Lower leg skin (tissue), 4 donors: ENCODE results near the gene NABP2. TPM values are rescaled to one million over a fixed set of nuclear protein-coding genes. Genes with fewer than 3 reads are reported as not detected.

Experiments
- DNase-seq, 2 donors: peaks; one replicate each; pipeline ENCODE4 v3.0.0-alpha.2; 2019; ENCODE audit warnings: low spot score in 2 of 2
- H3K4me3 ChIP-seq: fragments of 200-600 bp; sonication (generic); 2 replicates; pipeline ENCODE4 v1.5.1; 2017; ENCODE audit warnings: mild to moderate bottlenecking, low read depth; ENCODE audit not compliant: poor library complexity, severe bottlenecking
- POLR2A ChIP-seq, 2 donors: fragments of 450-650 bp; IDR thresholded peaks; one replicate each; pipeline ENCODE4 v1.6.1; 2016 to 2017; ENCODE audit warnings: antibody characterized with exemption in 2 of 2, mild to moderate bottlenecking in 1 of 2, moderate library complexity in 1 of 2
- WGBS, 2 donors: methylation state at CpG; one replicate each; pipeline ENCODE4 v1.1.5; 2018; 5-methylcytosine and 5-hydroxymethylcytosine counted together
- intact Hi-C: fragments of 100-400 bp; cut with DNase I; formaldehyde crosslinking; loops from one replicate; pipeline ENCODE4 v1.15.0; 2023; ENCODE audit warnings: low total_unique reads
- total RNA-seq, 4 donors: library from RNA; depleted of rRNA; stranded (reverse); fragments of >200 nt; gene quantifications; one replicate each; pipeline ENCODE4 v1.1.0, GENCODE V29; 2016
- TF ChIP-seq, protein P1 (sequence below), 3 donors: fragments of 450-650 bp; IDR thresholded peaks; one replicate each; pipeline ENCODE4 v1.5.1; 2016; ENCODE audit warnings: antibody characterized with exemption in 3 of 3, mild to moderate bottlenecking in 3 of 3, moderate library complexity in 2 of 3

Gene NABP2
- total RNA-seq, 4 donors from 2014 or later: 9.9 to 23.1 (median 17.9) TPM

DNA sequence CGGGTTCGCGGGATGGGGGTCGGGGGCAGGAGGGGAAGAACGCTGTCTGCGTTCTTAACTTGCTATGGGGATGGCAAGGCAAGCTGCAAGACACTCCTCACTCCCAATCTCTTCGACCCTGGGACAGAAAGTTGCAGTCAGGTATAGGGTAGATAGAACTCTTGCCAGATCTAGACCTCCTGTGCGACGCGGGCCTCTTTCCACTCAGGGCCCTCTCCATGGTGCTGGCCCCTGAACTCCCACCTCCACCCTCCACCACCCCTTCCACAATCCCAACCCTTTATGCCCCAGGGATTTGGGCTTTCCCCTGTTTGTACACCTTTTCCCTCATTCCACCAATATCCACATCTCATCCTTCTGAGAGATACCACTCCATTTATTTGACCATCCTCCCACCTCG is 812 bp downstream of the NABP2 start:
- peak overlapping the region; percentile 35 for H3K4me3 ChIP-seq
- intact Hi-C loops: no loop called here
- WGBS, 2 donors: 57 to 76% methylated on average over 11 of the region's 11 CpGs
- no peak for TF ChIP-seq POLR2A (IDR thresholded peaks at IDR 0.05)
- TF ChIP-seq, protein P1, sequence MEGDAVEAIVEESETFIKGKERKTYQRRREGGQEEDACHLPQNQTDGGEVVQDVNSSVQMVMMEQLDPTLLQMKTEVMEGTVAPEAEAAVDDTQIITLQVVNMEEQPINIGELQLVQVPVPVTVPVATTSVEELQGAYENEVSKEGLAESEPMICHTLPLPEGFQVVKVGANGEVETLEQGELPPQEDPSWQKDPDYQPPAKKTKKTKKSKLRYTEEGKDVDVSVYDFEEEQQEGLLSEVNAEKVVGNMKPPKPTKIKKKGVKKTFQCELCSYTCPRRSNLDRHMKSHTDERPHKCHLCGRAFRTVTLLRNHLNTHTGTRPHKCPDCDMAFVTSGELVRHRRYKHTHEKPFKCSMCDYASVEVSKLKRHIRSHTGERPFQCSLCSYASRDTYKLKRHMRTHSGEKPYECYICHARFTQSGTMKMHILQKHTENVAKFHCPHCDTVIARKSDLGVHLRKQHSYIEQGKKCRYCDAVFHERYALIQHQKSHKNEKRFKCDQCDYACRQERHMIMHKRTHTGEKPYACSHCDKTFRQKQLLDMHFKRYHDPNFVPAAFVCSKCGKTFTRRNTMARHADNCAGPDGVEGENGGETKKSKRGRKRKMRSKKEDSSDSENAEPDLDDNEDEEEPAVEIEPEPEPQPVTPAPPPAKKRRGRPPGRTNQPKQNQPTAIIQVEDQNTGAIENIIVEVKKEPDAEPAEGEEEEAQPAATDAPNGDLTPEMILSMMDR (IDR thresholded peaks at IDR 0.05): no peak
- DNase-seq: no peak

DNA sequence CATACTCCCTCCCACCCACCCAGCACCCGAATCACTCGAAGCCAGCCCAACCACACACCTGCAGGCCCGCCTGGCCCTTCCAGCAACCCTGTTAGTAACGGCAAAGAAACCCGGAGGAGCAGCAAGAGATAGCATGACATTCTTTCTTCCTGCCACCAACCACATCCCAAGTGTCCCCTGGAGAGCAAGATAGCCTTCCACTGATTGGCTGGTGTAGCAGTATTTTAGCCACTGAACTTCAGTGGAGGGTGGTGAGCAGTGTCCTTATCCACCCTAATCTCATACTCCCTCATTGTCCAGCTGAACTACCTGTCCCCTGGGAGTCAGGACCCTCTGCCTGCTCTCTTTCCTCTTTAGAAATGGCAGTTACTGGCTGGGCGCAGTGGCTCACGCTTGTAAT is 4.9 kb downstream of the NABP2 start:
- DNase-seq: no peak
- no peak overlapping the region for H3K4me3 ChIP-seq
- TF ChIP-seq, protein P1 (IDR thresholded peaks at IDR 0.05): no peak
- no peak for TF ChIP-seq POLR2A (IDR thresholded peaks at IDR 0.05)
- intact Hi-C loops: no loop called here
- 93 to 96% methylated on average over 7 of the region's 7 CpGs for WGBS, 2 donors

DNA sequence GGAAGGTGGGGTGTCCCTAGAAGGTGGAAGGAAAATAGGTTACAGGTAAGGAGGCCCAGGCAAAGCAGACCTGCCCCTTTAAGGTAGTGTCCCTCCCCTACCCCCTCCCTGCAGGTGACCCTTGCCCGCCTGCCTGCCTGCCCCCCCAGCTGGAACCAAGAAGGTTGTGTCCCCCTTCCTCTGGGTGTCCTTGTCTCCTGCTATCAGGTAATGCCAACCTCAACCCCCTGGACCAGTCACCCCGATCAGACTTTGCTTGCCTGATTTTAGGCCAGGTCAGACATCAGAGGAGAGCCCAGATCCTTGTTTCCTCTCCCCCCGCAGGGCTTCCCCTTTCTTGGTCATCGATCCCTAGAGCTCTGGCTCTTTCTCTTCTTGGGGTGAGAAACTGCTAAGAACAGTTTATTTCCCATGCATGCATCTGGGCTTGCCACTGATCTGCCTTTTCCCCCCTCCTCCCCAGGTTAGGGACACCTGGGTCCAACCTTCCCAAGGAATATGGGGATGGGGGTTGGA is 5.8 kb downstream of the NABP2 start, which contains the start of gene SLC39A5:
Gene SLC39A5 (plus strand): TSS at position 136 of the 516 bp plus-strand sequence. CDS start 1,224 bp downstream, outside the sequence.
- 73 to 84% methylated on average over 4 of the region's 4 CpGs for WGBS, 2 donors
- TF ChIP-seq POLR2A (IDR thresholded peaks at IDR 0.05): no peak
- TF ChIP-seq, protein P1 (IDR thresholded peaks at IDR 0.05): no peak
- no peak within 1 kb of the TSS for H3K4me3 ChIP-seq
- no peak for DNase-seq
- intact Hi-C loops: no loop called here

DNA sequence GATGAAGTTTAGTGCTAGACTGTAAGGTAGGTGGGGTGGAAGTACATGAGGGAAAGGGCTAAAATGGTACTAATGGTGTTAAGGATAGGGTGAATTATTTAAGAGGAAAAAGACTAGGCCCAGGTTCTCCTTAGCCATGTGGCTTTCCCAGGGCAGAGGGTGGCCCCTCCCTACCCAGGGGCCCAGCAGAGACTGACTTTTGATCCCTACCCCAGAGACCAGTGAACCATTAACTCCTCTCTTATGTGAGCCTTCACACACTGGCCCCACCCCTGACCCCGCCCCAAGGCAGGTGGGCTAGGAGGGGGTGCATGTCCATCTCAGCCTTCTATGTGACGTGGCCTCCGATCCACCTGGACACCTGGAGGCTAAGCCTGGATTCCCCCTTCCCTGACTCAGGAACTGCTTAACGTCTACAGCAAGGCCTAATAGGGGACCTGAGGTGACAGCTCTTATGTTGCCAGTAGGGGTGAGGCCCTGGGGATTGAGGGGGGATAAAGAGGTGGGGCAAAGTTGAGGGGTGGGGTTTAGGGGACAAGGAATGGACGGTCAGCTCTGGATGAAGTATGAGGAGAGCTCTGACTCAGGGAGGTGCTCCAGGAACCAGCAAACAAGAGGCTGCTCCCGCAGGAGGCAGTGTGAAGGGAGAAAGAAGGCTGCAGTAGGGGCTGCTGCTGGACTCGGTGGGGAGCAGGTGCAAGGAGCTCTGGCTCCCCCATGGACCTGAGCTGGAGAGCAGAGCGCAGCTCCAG is 6.5 kb downstream of the NABP2 start:
- no peak for DNase-seq
- 76 to 77% methylated on average over 8 of the region's 8 CpGs for WGBS, 2 donors
- H3K4me3 ChIP-seq: no peak overlapping the region
- intact Hi-C loops: no loop called here
- TF ChIP-seq POLR2A (IDR thresholded peaks at IDR 0.05): no peak
- TF ChIP-seq, protein P1 (IDR thresholded peaks at IDR 0.05): no peak

DNA sequence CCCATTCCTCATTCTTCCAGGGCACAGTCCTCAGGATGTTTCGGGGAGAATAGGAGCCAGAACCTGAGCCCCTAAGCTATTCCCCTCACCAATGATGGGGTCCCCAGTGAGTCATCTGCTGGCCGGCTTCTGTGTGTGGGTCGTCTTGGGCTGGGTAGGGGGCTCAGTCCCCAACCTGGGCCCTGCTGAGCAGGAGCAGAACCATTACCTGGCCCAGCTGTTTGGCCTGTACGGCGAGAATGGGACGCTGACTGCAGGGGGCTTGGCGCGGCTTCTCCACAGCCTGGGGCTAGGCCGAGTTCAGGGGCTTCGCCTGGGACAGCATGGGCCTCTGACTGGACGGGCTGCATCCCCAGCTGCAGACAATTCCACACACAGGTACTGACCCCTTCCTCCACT is 7.0 kb downstream of the NABP2 start:
- H3K4me3 ChIP-seq: no peak overlapping the region
- DNase-seq: no peak
- intact Hi-C loops: no loop called here
- TF ChIP-seq, protein P1 (IDR thresholded peaks at IDR 0.05): no peak
- TF ChIP-seq POLR2A (IDR thresholded peaks at IDR 0.05): no peak
- WGBS, 2 donors: 79 to 81% methylated on average over 9 to 11 of the region's 11 CpGs
